ENCODE results near the gene AFG1L.

GRCh38 chr6:108406943-108407342 lies 112.1 kb downstream of the AFG1L start:
- no peak for TF ChIP-seq EZH2phosphoT487 (IDR thresholded peaks at IDR 0.05; ENCODE audit: borderline replicate concordance)
- TF ChIP-seq, protein P1, sequence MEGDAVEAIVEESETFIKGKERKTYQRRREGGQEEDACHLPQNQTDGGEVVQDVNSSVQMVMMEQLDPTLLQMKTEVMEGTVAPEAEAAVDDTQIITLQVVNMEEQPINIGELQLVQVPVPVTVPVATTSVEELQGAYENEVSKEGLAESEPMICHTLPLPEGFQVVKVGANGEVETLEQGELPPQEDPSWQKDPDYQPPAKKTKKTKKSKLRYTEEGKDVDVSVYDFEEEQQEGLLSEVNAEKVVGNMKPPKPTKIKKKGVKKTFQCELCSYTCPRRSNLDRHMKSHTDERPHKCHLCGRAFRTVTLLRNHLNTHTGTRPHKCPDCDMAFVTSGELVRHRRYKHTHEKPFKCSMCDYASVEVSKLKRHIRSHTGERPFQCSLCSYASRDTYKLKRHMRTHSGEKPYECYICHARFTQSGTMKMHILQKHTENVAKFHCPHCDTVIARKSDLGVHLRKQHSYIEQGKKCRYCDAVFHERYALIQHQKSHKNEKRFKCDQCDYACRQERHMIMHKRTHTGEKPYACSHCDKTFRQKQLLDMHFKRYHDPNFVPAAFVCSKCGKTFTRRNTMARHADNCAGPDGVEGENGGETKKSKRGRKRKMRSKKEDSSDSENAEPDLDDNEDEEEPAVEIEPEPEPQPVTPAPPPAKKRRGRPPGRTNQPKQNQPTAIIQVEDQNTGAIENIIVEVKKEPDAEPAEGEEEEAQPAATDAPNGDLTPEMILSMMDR (conservative IDR thresholded peaks at IDR 0.05; ENCODE audit: low read length), result no peak

Measured in Loucy (cell line).